IMR-90 (cell line): ENCODE results near the gene SLC49A4. TPM values are rescaled to one million over a fixed set of nuclear protein-coding genes. Genes with fewer than 3 reads are reported as not detected.

Source experiments
- ATAC-seq: fragments of 200-7000 bp; cut with Tn5 transposase; 2 replicates; pipeline ENCODE4 v1.9.1; 2020; ENCODE audit warnings: low read depth, mild to moderate bottlenecking, moderate library complexity
- BruUV-seq: library from RNA; stranded (reverse); fragments of 400-500 nt; replicated peaks from 2 replicates; lab custom pipeline; 2021; lab: Mats Ljungman, UMichigan
- CTCF ChIA-PET: fragments of 300-600 bp; formaldehyde crosslinking; extraction: SDS; loops from one replicate; lab custom pipeline; 2021; ENCODE audit warnings: antibody characterized with exemption; lab: Yijun Ruan, JAX
- POLR2A ChIA-PET: fragments of 300-600 bp; sonication (Branson Sonifier 250); formaldehyde crosslinking; loops from one replicate; lab custom pipeline; 2022; ENCODE audit warnings: antibody characterized with exemption; ENCODE audit not compliant: unreplicated experiment; lab: Charles Lee
- DNase-seq: peaks from one replicate; pipeline ENCODE4 v3.0.0; 2013
- H2AFZ ChIP-seq: replicated peaks from 2 replicates; pipeline ENCODE3; 2013; ENCODE audit warnings: low read length, mild to moderate bottlenecking; ENCODE audit not compliant: poor library complexity
- H2AK5ac ChIP-seq: 2 replicates; pipeline ENCODE4 v1.6.1; 2013; ENCODE audit warnings: low read depth, low read length, inconsistent platforms
- H2AK9ac ChIP-seq: replicated peaks from 2 replicates; pipeline ENCODE3; 2013; ENCODE audit warnings: mild to moderate bottlenecking, low read depth, low read length, moderate library complexity; ENCODE audit not compliant: poor library complexity
- H2BK120ac ChIP-seq: 2 replicates; pipeline ENCODE4 v1.6.1; 2013; ENCODE audit warnings: low read depth, low read length, inconsistent platforms
- H2BK15ac ChIP-seq: 3 replicates; pipeline ENCODE4 v1.6.1; 2013; ENCODE audit warnings: low read depth, low read length, inconsistent platforms
- H2BK20ac ChIP-seq: 2 replicates; pipeline ENCODE4 v1.6.1; 2013; ENCODE audit warnings: low read depth, mild to moderate bottlenecking, inconsistent platforms, low read length, moderate library complexity
- H2BK5ac ChIP-seq: 2 replicates; pipeline ENCODE4 v1.6.1; 2013; ENCODE audit warnings: mild to moderate bottlenecking, low read depth, low read length, inconsistent platforms; ENCODE audit not compliant: poor library complexity, severe bottlenecking
- H3K14ac ChIP-seq: replicated peaks from 2 replicates; pipeline ENCODE4 v1.6.1; 2013; ENCODE audit warnings: low read depth, low read length, inconsistent platforms
- H3K18ac ChIP-seq: 2 replicates; pipeline ENCODE4 v1.6.1; 2013; ENCODE audit warnings: low read depth, low read length, control low read depth
- H3K23ac ChIP-seq: 2 replicates; pipeline ENCODE4 v1.6.1; 2013; ENCODE audit warnings: low read depth, low read length, inconsistent platforms
- H3K27ac ChIP-seq: 2 replicates; pipeline ENCODE4 v1.5.1; 2013; ENCODE audit warnings: mild to moderate bottlenecking, control low read depth, low read length; ENCODE audit not compliant: insufficient read depth
- H3K27me3 ChIP-seq: 2 replicates; pipeline ENCODE4 v1.6.1; 2013; ENCODE audit warnings: low read length; ENCODE audit not compliant: control insufficient read depth, insufficient read depth
- H3K36me3 ChIP-seq: 2 replicates; pipeline ENCODE4 v1.6.1; 2013; ENCODE audit warnings: low read length, mixed read lengths; ENCODE audit not compliant: control insufficient read depth, insufficient read depth
- H3K4ac ChIP-seq: 2 replicates; pipeline ENCODE4 v1.6.1; 2013; ENCODE audit warnings: low read depth, low read length, inconsistent platforms
- H3K4me1 ChIP-seq: 2 replicates; pipeline ENCODE4 v1.6.1; 2013; ENCODE audit warnings: low read length, mixed read lengths; ENCODE audit not compliant: control insufficient read depth, insufficient read depth
- H3K4me2 ChIP-seq: 2 replicates; pipeline ENCODE4 v1.6.1; 2013; ENCODE audit warnings: low read depth, mild to moderate bottlenecking, control low read depth, low read length, moderate library complexity
- H3K4me3 ChIP-seq: 2 replicates; pipeline ENCODE4 v1.5.1; 2013; ENCODE audit warnings: low read depth, mild to moderate bottlenecking, control low read depth, low read length, moderate library complexity; ENCODE audit not compliant: insufficient read depth
- H3K56ac ChIP-seq: 2 replicates; pipeline ENCODE4 v1.6.1; 2013; ENCODE audit warnings: low read length, inconsistent platforms; ENCODE audit not compliant: insufficient read depth; ENCODE audit errors: extremely low read depth
- H3K79me1 ChIP-seq, 2 experiments: 2 replicates each; pipeline ENCODE4 v1.6.1; 2013; ENCODE audit warnings: low read length in 2 of 2, inconsistent platforms in 1 of 2, low read depth in 1 of 2
- H3K9ac ChIP-seq: 2 replicates; pipeline ENCODE4 v1.6.1; 2013; ENCODE audit warnings: low read depth, low read length, control low read depth
- H3K9me1 ChIP-seq: 2 replicates; pipeline ENCODE4 v1.6.1; 2013; ENCODE audit warnings: low read length, inconsistent platforms; ENCODE audit not compliant: insufficient read depth
- H3K9me3 ChIP-seq: 2 replicates; pipeline ENCODE4 v1.6.1; 2013; ENCODE audit warnings: low read length; ENCODE audit not compliant: control insufficient read depth, insufficient read depth
- H4K20me1 ChIP-seq: 2 replicates; pipeline ENCODE4 v1.6.1; 2013; ENCODE audit warnings: low read length, inconsistent platforms; ENCODE audit not compliant: insufficient read depth
- H4K5ac ChIP-seq: 2 replicates; pipeline ENCODE4 v1.6.1; 2013; ENCODE audit warnings: mild to moderate bottlenecking, low read depth, low read length, control low read depth
- H4K8ac ChIP-seq, 2 experiments: 2 replicates each; pipeline ENCODE4 v1.6.1; 2013; ENCODE audit warnings: low read depth in 2 of 2, low read length in 2 of 2, control low read depth in 1 of 2, inconsistent platforms in 1 of 2
- H4K91ac ChIP-seq: 2 replicates; pipeline ENCODE4 v1.6.1; 2013; ENCODE audit warnings: low read depth, low read length, inconsistent platforms; ENCODE audit not compliant: insufficient read depth
- ELK1 ChIP-seq: fragments of 150-350 bp; IDR thresholded peaks from 2 replicates; pipeline ENCODE4 v1.6.1; 2016; ENCODE audit warnings: low read depth, mild to moderate bottlenecking, low read length, moderate library complexity, borderline replicate concordance
- MAZ ChIP-seq: IDR thresholded peaks from 2 replicates; pipeline ENCODE4 v1.6.1; 2012; ENCODE audit warnings: low read depth, mild to moderate bottlenecking, low read length, improper control_type of control experiment, moderate library complexity, borderline replicate concordance
- NFE2L2 ChIP-seq: fragments of 150-350 bp; IDR thresholded peaks from 2 replicates; pipeline ENCODE4 v1.6.1; 2016; ENCODE audit warnings: low read depth, mild to moderate bottlenecking, low read length
- WGBS, 2 experiments: methylation state at CpG; one replicate each; pipeline versions ENCODE4 v1.1.5 to v1.1.7; 2013; ENCODE audit warnings: missing lambda C conversion rate in 2 of 2; ENCODE audit not compliant: insufficient read length in 1 of 2; ENCODE audit errors: extremely low coverage in 2 of 2; 5-methylcytosine and 5-hydroxymethylcytosine counted together
- dilution Hi-C: fragments of 300-500 bp; cut with HindIII; formaldehyde crosslinking; loops from one replicate; pipeline ENCODE4 v1.14.3; 2018; ENCODE audit warnings: low sequenced_read_pairs; ENCODE audit not compliant: unreplicated experiment
- in situ Hi-C: fragments of 300-500 bp; cut with MboI; formaldehyde crosslinking; loops from 3 replicates; pipeline ENCODE4 v1.14.3; 2019; ENCODE audit warnings: low sequenced_read_pairs, inconsistent platforms, mixed read lengths
- intact Hi-C: fragments of 100-400 bp; cut with micrococcal nuclease; formaldehyde crosslinking; loops from 2 replicates; pipeline ENCODE4 v1.10.0; 2022
- polyA plus RNA-seq, 3 experiments: library from polyadenylated mRNA; depleted of rRNA; stranded (reverse); fragments of >200 nt; gene quantifications; 2 replicates each; pipeline ENCODE4 v1.2.3, GENCODE V29; 2012; ENCODE audit warnings: low replicate concordance in 1 of 3
- total RNA-seq: library from RNA; depleted of rRNA; stranded (reverse); fragments of >200 nt; gene quantifications from 2 replicates; pipeline ENCODE4 v1.2.3, GENCODE V29; 2012

SLC49A4 gene
- total and polyA plus RNA-seq, 2 of the 4 experiments (the other 2 are of a cell fraction) = 6.5 to 6.8 TPM

DNA sequence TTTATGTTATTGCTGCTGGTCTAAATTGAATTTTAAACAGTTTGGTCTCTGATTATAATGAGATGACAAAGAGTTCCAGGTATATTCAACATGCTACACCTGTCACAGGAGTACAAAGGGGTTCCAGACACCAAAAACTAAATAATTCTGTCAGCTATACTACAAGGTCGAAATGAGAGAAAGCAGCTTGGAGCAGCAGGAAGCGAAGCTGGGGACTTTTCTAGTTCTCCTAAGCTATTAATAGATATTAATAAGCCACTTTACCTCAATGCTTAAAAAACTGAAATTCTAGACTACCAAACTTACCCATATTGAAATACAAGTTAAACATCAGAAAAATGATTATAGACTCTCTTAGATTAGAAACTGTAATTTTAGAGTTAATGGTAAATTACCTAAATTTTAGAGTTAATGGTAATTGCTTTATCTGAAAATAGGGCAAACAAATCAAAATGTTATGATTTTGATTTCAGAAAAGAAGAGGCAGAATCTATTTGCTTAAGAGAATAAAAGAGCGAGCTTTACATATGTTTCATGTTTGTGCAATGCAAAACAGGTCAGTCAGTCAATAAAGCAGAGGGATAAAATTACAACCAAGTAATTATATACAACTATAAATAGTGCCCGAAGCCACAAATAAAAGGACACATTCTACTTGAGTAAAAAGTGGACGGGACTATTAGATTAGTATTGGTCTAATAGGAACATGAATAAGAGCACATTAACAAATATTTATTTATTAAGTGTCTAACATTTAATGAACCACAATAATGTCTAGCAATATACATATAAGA, 18.0 kb upstream of the SLC49A4 start:
- WGBS, 2 experiments = no CpG with 5 or more reads among the region's 5 CpGs
- H3K4me2 ChIP-seq = no peak overlapping the region
- no peak overlapping the region for H4K91ac ChIP-seq
- no peak overlapping the region for H2AFZ ChIP-seq
- H2AK9ac ChIP-seq = no peak overlapping the region
- H2BK5ac ChIP-seq = no peak overlapping the region
- no peak overlapping the region for H2BK120ac ChIP-seq
- H3K9me1 ChIP-seq = 0 out of 2 replicates have a peak, but pooled peaks cover 6% of the 10 kb centered on the region
- no peak for TF ChIP-seq MAZ
- TF ChIP-seq ELK1 = no peak
- TF ChIP-seq NFE2L2 = no peak
- H3K56ac ChIP-seq = no peak overlapping the region
- dilution Hi-C loops (no loop called here), in situ Hi-C loops (no loop called here), intact Hi-C loops (no loop called here)
- no peak overlapping the region for H3K4me3 ChIP-seq
- no peak overlapping the region for H3K4ac ChIP-seq
- no peaks in the 10 kb centered on the region for H3K27me3 ChIP-seq
- H3K36me3 ChIP-seq = no peaks in the 10 kb centered on the region
- H3K79me1 ChIP-seq = no peaks in the 10 kb centered on the region
- H3K27ac ChIP-seq = no peak overlapping the region
- H2BK15ac ChIP-seq = no peak overlapping the region
- 0 out of 2 replicates have a peak, but pooled peaks cover 2% of the 10 kb centered on the region for H3K4me1 ChIP-seq
- ATAC-seq (no peak), DNase-seq (no peak)
- no TSS peak for BruUV-seq
- ChIA-PET CTCF (no interaction called here), POLR2A (no interaction called here)
- H3K23ac ChIP-seq = no peak overlapping the region
- H3K18ac ChIP-seq = no peak overlapping the region
- H4K5ac ChIP-seq = no peak overlapping the region
- H4K20me1 ChIP-seq = no peaks in the 10 kb centered on the region
- H3K9me3 ChIP-seq = no peaks in the 10 kb centered on the region
- no peak overlapping the region for H3K14ac ChIP-seq
- no peak overlapping the region for H2AK5ac ChIP-seq
- H2BK20ac ChIP-seq = no peak overlapping the region
- no peak overlapping the region for H3K9ac ChIP-seq
- H4K8ac ChIP-seq = no peak overlapping the region
